ENCODE measurements around the gene NXPE2. TPM values are rescaled to one million over a fixed set of nuclear protein-coding genes. Genes with fewer than 3 reads are reported as not detected.

The NXPE2 gene
- total RNA-seq, 1 donor from 2014 or later: not detected

- TF ChIP-seq, protein P1, sequence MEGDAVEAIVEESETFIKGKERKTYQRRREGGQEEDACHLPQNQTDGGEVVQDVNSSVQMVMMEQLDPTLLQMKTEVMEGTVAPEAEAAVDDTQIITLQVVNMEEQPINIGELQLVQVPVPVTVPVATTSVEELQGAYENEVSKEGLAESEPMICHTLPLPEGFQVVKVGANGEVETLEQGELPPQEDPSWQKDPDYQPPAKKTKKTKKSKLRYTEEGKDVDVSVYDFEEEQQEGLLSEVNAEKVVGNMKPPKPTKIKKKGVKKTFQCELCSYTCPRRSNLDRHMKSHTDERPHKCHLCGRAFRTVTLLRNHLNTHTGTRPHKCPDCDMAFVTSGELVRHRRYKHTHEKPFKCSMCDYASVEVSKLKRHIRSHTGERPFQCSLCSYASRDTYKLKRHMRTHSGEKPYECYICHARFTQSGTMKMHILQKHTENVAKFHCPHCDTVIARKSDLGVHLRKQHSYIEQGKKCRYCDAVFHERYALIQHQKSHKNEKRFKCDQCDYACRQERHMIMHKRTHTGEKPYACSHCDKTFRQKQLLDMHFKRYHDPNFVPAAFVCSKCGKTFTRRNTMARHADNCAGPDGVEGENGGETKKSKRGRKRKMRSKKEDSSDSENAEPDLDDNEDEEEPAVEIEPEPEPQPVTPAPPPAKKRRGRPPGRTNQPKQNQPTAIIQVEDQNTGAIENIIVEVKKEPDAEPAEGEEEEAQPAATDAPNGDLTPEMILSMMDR (conservative IDR thresholded peaks at IDR 0.05; ENCODE audit: low read depth, low read length): no peak
- no peak overlapping the region for H3K4me3 ChIP-seq (ENCODE audit: low read depth, low read length)
- no peak for DNase-seq (ENCODE audit: low read depth)
These were observed 27.1 kb downstream of the NXPE2 start for GRCh38 chr11:114705280-114706024.

- TF ChIP-seq, protein P1 (conservative IDR thresholded peaks at IDR 0.05; ENCODE audit: low read depth, low read length): no peak
- H3K4me3 ChIP-seq (ENCODE audit: low read depth, low read length): no peak overlapping the region
- no peak for DNase-seq (ENCODE audit: low read depth)
These were observed 31.6 kb downstream of the NXPE2 start for GRCh38 chr11:114709960-114710359.

DNA sequence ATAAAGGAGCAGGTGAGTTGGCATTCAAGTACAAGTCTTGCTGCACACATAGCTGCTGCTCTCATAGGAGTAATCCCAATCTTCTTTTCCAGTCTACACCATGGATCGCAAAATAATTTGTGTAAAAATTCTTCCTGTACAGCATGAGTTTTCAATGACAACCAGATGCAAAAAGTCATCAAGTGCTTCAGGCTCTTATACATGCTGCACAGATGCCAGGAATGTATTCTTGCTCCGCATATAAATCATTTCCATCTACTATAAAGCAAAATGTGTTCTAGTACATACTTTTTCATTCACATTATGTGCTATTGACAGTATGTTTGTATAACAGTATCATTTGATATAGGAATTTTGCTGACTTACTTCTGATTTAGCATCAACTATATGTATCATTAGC is 35.4 kb downstream of the NXPE2 start:
- TF ChIP-seq, protein P1 (conservative IDR thresholded peaks at IDR 0.05; ENCODE audit: low read depth, low read length): no peak
- no peak overlapping the region for H3K4me3 ChIP-seq (ENCODE audit: low read depth, low read length)
- DNase-seq (ENCODE audit: low read depth): no peak

GRCh38 chr11:114719562-114719961 is 41.2 kb downstream of the NXPE2 start:
- TF ChIP-seq, protein P1 (conservative IDR thresholded peaks at IDR 0.05; ENCODE audit: low read depth, low read length): no peak
- H3K4me3 ChIP-seq (ENCODE audit: low read depth, low read length): no peak overlapping the region
- DNase-seq (ENCODE audit: low read depth): no peak

- TF ChIP-seq, protein P1 (conservative IDR thresholded peaks at IDR 0.05; ENCODE audit: low read depth, low read length): no peak
- H3K4me3 ChIP-seq (ENCODE audit: low read depth, low read length): no peak overlapping the region
- no peak for DNase-seq (ENCODE audit: low read depth)
These were observed 46.7 kb downstream of the NXPE2 start for GRCh38 chr11:114724916-114725524.

GRCh38 chr11:114725623-114726022 is 47.3 kb downstream of the NXPE2 start:
- no peak overlapping the region for H3K4me3 ChIP-seq (ENCODE audit: low read depth, low read length)
- TF ChIP-seq, protein P1 (conservative IDR thresholded peaks at IDR 0.05; ENCODE audit: low read depth, low read length): no peak
- no peak for DNase-seq (ENCODE audit: low read depth)

Data from epithelial cell of proximal tubule (primary cell).